GM21576 (cell line): ENCODE data around the gene DOCK7.
"Not testable (repeated sequence)": the region's sequence is repeated elsewhere in the genome, so short reads cannot be mapped to it uniquely, and the experiment has no call there.

Experiments used
- ATAC-seq: cut with Tn5 transposase; IDR thresholded peaks from one replicate; pipeline ENCODE4 v1.9.1; 2021; ENCODE audit warnings: mild to moderate bottlenecking, moderate library complexity; ENCODE audit not compliant: unreplicated experiment

Gene DOCK7

GRCh38 chr1:62698161-62698560 lies 10.0 kb upstream of the DOCK7 start:
- ATAC-seq = not testable (repeated sequence)

- ATAC-seq = not testable (repeated sequence)
These were observed 6.3 kb upstream of the DOCK7 start for GRCh38 chr1:62694479-62694878.

- ATAC-seq = no peak
These were observed 4.9 kb upstream of the DOCK7 start for GRCh38 chr1:62693123-62693522.

- no peak for ATAC-seq
These were observed 3.1 kb upstream of the DOCK7 start for GRCh38 chr1:62691062-62691844.

- ATAC-seq = no peak
These were observed 1.3 kb upstream of the DOCK7 start for GRCh38 chr1:62689524-62689923.

GRCh38 chr1:62688687-62689085 lies 500 bp upstream of the DOCK7 start:
- no peak for ATAC-seq

- ATAC-seq = peak; percentile 30
These were observed 724 bp downstream of the DOCK7 start for GRCh38 chr1:62687421-62687902.

GRCh38 chr1:62686822-62687221 lies 1.4 kb downstream of the DOCK7 start:
- no peak for ATAC-seq

GRCh38 chr1:62685431-62685859 lies 2.7 kb downstream of the DOCK7 start:
- ATAC-seq = no peak

- ATAC-seq = no peak
These were observed 5.7 kb downstream of the DOCK7 start for GRCh38 chr1:62682531-62682930.

- not testable (repeated sequence) for ATAC-seq
These were observed 7.2 kb downstream of the DOCK7 start for GRCh38 chr1:62680992-62681391.

- not testable (repeated sequence) for ATAC-seq
These were observed 10.4 kb downstream of the DOCK7 start for GRCh38 chr1:62677822-62678221.

GRCh38 chr1:62676611-62677356 lies 11.4 kb downstream of the DOCK7 start:
- ATAC-seq = no peak

GRCh38 chr1:62673629-62674028 lies 14.6 kb downstream of the DOCK7 start:
- no peak for ATAC-seq

- ATAC-seq = no peak
These were observed 16.2 kb downstream of the DOCK7 start for GRCh38 chr1:62672029-62672428.

GRCh38 chr1:62654744-62655143 lies 33.4 kb downstream of the DOCK7 start:
- no peak for ATAC-seq

- ATAC-seq = no peak
These were observed 35.8 kb downstream of the DOCK7 start for GRCh38 chr1:62652387-62652786.

GRCh38 chr1:62643283-62643682 lies 44.9 kb downstream of the DOCK7 start:
- ATAC-seq = no peak

GRCh38 chr1:62637392-62638105 lies 50.6 kb downstream of the DOCK7 start:
- ATAC-seq = no peak

- ATAC-seq = no peak
These were observed 59.7 kb downstream of the DOCK7 start for GRCh38 chr1:62628506-62628905.

- ATAC-seq = no peak
These were observed 62.8 kb downstream of the DOCK7 start for GRCh38 chr1:62625415-62625814.
